Liver (tissue), 9 donors: ENCODE measurements around the gene KRTAP21-3. TPM values are rescaled to one million over a fixed set of nuclear protein-coding genes. Genes with fewer than 3 reads are reported as not detected.

ENCODE experiments used
- DNase-seq: peaks from one replicate; pipeline ENCODE4 v3.0.0-alpha.2; 2017; ENCODE audit warnings: low spot score
- H3K27ac ChIP-seq, 2 donors: one replicate each; pipeline ENCODE4 v1.7.0; 2013; ENCODE audit warnings: inconsistent platforms in 2 of 2, low read length in 2 of 2, control low read depth in 1 of 2, low read depth in 1 of 2, mild to moderate bottlenecking in 1 of 2
- H3K27me3 ChIP-seq, 4 donors: one replicate each; pipeline versions ENCODE4 v1.6.1 to v1.7.0; 2013; ENCODE audit warnings: low read length in 3 of 4, inconsistent platforms in 1 of 4, mild to moderate bottlenecking in 1 of 4, moderate library complexity in 1 of 4; ENCODE audit not compliant: control insufficient read depth in 4 of 4, insufficient read depth in 4 of 4
- H3K36me3 ChIP-seq, 4 donors: one replicate each; pipeline versions ENCODE4 v1.6.1 to v1.7.0; 2013; ENCODE audit warnings: low read length in 3 of 4, mild to moderate bottlenecking in 3 of 4, low read depth in 1 of 4, moderate library complexity in 1 of 4; ENCODE audit not compliant: control insufficient read depth in 4 of 4, insufficient read depth in 3 of 4
- H3K4me1 ChIP-seq, 4 donors: one replicate each; pipeline versions ENCODE4 v1.6.1 to v1.7.0; 2013; ENCODE audit warnings: low read length in 3 of 4, mild to moderate bottlenecking in 3 of 4, moderate library complexity in 1 of 4; ENCODE audit not compliant: control insufficient read depth in 4 of 4, insufficient read depth in 4 of 4
- H3K4me3 ChIP-seq, 3 donors: one replicate each; pipeline versions ENCODE4 v1.6.1 to v1.7.0; 2013; ENCODE audit warnings: low read length in 3 of 3, control low read depth in 1 of 3, low read depth in 1 of 3, mild to moderate bottlenecking in 1 of 3
- H3K9ac ChIP-seq, 2 donors: one replicate each; pipeline ENCODE4 v1.7.0; 2013; ENCODE audit warnings: low read length in 2 of 2, mild to moderate bottlenecking in 2 of 2, moderate library complexity in 2 of 2, control low read depth in 1 of 2, low read depth in 1 of 2
- H3K9me3 ChIP-seq, 4 donors: one replicate each; pipeline versions ENCODE4 v1.6.1 to v1.7.0; 2013; ENCODE audit warnings: low read length in 3 of 4; ENCODE audit not compliant: control insufficient read depth in 4 of 4
- CTCF ChIP-seq: fragments of 150-350 bp; IDR thresholded peaks from 2 replicates; pipeline ENCODE4 v1.5.1; 2017; ENCODE audit warnings: improper control_type of control experiment, low read depth, low read length; ENCODE audit not compliant: missing input control
- EGR1 ChIP-seq, 2 donors: IDR thresholded peaks; 2 replicates each; pipeline ENCODE4 v1.6.1; 2016 to 2018; ENCODE audit warnings: antibody characterized with exemption in 2 of 2, low read depth in 2 of 2
- FOXA1 ChIP-seq: IDR thresholded peaks from 2 replicates; pipeline ENCODE4 v1.6.1; 2016; ENCODE audit warnings: antibody characterized with exemption
- FOXA2 ChIP-seq: IDR thresholded peaks from 2 replicates; pipeline ENCODE4 v1.6.1; 2016; ENCODE audit warnings: antibody characterized with exemption
- GABPA ChIP-seq, 2 donors: IDR thresholded peaks in 1 of 2; conservative IDR thresholded peaks in 1 of 2; 2 replicates each; pipeline ENCODE4 v1.6.1; 2016; ENCODE audit warnings: antibody characterized with exemption in 2 of 2, mild to moderate bottlenecking in 1 of 2, moderate library complexity in 1 of 2
- HNF4A ChIP-seq, 2 donors: conservative IDR thresholded peaks; 2 replicates each; pipeline ENCODE4 v1.6.1; 2016; ENCODE audit warnings: antibody characterized with exemption in 2 of 2, mild to moderate bottlenecking in 2 of 2
- HNF4G ChIP-seq: IDR thresholded peaks from 2 replicates; pipeline ENCODE4 v1.6.1; 2016; ENCODE audit warnings: antibody characterized with exemption
- JUND ChIP-seq, 2 donors: IDR thresholded peaks; 2 replicates each; pipeline ENCODE4 v1.6.1; 2016; ENCODE audit warnings: antibody characterized with exemption in 2 of 2
- NR2F2 ChIP-seq: IDR thresholded peaks from 2 replicates; pipeline ENCODE4 v1.6.1; 2016; ENCODE audit warnings: antibody characterized with exemption
- RAD21 ChIP-seq, 2 donors: IDR thresholded peaks; 2 replicates each; pipeline ENCODE4 v1.6.1; 2016; ENCODE audit warnings: antibody characterized with exemption in 2 of 2, mild to moderate bottlenecking in 2 of 2
- REST ChIP-seq: IDR thresholded peaks from 2 replicates; pipeline ENCODE4 v1.6.1; 2016; ENCODE audit warnings: antibody characterized with exemption, mild to moderate bottlenecking
- RXRA ChIP-seq, 2 donors: IDR thresholded peaks; 2 replicates each; pipeline ENCODE4 v1.6.1; 2017 to 2018; ENCODE audit warnings: antibody characterized with exemption in 2 of 2, mild to moderate bottlenecking in 1 of 2
- SP1 ChIP-seq: IDR thresholded peaks from 2 replicates; pipeline ENCODE4 v1.6.1; 2018; ENCODE audit warnings: antibody characterized with exemption, mild to moderate bottlenecking
- TAF1 ChIP-seq: conservative IDR thresholded peaks from 2 replicates; pipeline ENCODE4 v1.6.1; 2016; ENCODE audit warnings: antibody characterized with exemption, mild to moderate bottlenecking
- YY1 ChIP-seq: IDR thresholded peaks from 2 replicates; pipeline ENCODE4 v1.6.1; 2016; ENCODE audit warnings: antibody characterized with exemption, mild to moderate bottlenecking
- ZBTB33 ChIP-seq: IDR thresholded peaks from 2 replicates; pipeline ENCODE4 v1.6.1; 2016; ENCODE audit warnings: antibody characterized with exemption
- WGBS: extraction: QIAGEN DNeasy Blood & Tissue Kit; methylation state at CpG from one replicate; pipeline ENCODE4 v1.1.7; 2013; 5-methylcytosine and 5-hydroxymethylcytosine counted together
- polyA plus RNA-seq, 2 donors: library from polyadenylated mRNA; stranded (reverse) in 1 of 2; unstranded in 1 of 2; fragments of 200-250 nt in 1 of 2; fragments of >200 nt in 1 of 2; fragmentation: Nextera tagmentation in 1 of 2; extraction: Ambion mirVana in 1 of 2; gene quantifications; one replicate each; pipeline versions ENCODE4 v1.2.1 to v1.2.3, GENCODE V29; 2013 to 2015
- total RNA-seq, 2 donors: library from RNA; depleted of rRNA; stranded (reverse); fragments of >200 nt; gene quantifications; one replicate each; pipeline ENCODE4 v1.2.3, GENCODE V29; 2014
- TF ChIP-seq, protein P1 (sequence below): IDR thresholded peaks from 2 replicates; pipeline ENCODE4 v1.6.1; 2016; ENCODE audit warnings: antibody characterized with exemption
- TF ChIP-seq, protein P2 (sequence below): IDR thresholded peaks from 2 replicates; pipeline ENCODE4 v1.6.1; 2016; ENCODE audit warnings: antibody characterized with exemption
- donor health status: healthy.
- donor health status: healthy.
- donor health status: healthy.
- donor health status: healthy.
- donor health status: healthy.

The KRTAP21-3 gene
- total and polyA plus RNA-seq, 4 donors = not detected

DNA sequence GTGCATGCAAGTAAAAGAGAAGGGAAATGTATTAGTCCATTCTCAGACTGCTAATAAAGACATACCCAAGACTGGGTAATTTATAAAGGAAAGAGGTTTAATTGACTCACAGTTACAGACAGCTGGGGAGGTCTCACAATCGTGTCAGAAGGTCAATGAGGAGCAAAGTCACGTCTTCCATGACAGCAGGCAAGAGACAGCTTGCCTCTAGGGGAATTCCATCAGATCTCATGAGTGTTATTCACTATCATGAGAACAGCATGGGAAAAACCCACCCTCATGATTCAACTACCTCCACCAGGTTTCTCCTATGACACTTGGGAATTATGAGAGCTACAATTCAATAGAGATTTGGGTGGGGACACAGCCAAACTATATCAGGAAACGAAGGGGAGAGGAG lies 8.1 kb downstream of the KRTAP21-3 start:
- H3K9ac ChIP-seq = no peak overlapping the region
- no peak overlapping the region for H3K4me3 ChIP-seq
- no peak for TF ChIP-seq JUND (IDR thresholded peaks at IDR 0.05)
- TF ChIP-seq SP1 = no peak
- TF ChIP-seq YY1 = no peak
- TF ChIP-seq HNF4G = no peak
- TF ChIP-seq CTCF = no peak
- no peak for TF ChIP-seq HNF4A (conservative IDR thresholded peaks at IDR 0.05)
- TF ChIP-seq FOXA1 = no peak
- no peak for TF ChIP-seq RAD21 (IDR thresholded peaks at IDR 0.05)
- TF ChIP-seq, protein P1, sequence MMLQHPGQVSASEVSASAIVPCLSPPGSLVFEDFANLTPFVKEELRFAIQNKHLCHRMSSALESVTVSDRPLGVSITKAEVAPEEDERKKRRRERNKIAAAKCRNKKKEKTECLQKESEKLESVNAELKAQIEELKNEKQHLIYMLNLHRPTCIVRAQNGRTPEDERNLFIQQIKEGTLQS = no peak
- no peak for TF ChIP-seq TAF1
- TF ChIP-seq REST = no peak
- TF ChIP-seq, protein P2, sequence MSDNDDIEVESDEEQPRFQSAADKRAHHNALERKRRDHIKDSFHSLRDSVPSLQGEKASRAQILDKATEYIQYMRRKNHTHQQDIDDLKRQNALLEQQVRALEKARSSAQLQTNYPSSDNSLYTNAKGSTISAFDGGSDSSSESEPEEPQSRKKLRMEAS = no peak
- TF ChIP-seq EGR1 (IDR thresholded peaks at IDR 0.05; ENCODE audit: low read depth in 2 of 2) = no peak
- TF ChIP-seq ZBTB33 = no peak
- WGBS = 24% methylated on average over 3 of the region's 3 CpGs
- peaks cover 0 to 2% (median 0%) of the 10 kb centered on the region in 4 donors for H3K9me3 ChIP-seq
- DNase-seq = no peak
- H3K27ac ChIP-seq = no peak overlapping the region
- H3K27me3 ChIP-seq = no peaks in the 10 kb centered on the region
- peaks cover 0 to 2% (median 0%) of the 10 kb centered on the region in 4 donors for H3K4me1 ChIP-seq
- no peaks in the 10 kb centered on the region for H3K36me3 ChIP-seq

DNA sequence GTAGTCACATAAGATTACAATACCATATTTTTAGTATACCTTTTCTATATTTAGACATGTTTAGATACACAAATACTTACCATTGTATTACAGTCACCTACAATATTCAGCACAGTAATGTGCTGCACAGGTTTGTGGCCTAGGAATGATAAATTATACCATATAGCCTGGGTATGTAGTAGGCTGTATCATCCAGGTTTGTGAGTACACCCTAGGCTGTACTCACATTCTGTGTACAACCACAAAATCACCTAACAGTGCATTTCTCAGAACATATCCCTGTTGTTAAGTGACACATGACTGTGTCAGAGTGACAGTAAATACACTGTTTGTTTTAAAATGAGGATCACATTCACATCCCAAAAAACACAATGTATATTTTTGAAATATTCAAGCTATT lies 11.2 kb downstream of the KRTAP21-3 start:
- Histone ChIP-seq H3K4me3 (no peak overlapping the region), H3K4me1 (peaks cover 0 to 2% (median 0%) of the 10 kb centered on the region in 4 donors), H3K9me3 (no peaks in the 10 kb centered on the region), H3K9ac (no peak overlapping the region), H3K27ac (no peak overlapping the region), H3K27me3 (no peaks in the 10 kb centered on the region), H3K36me3 (no peaks in the 10 kb centered on the region)
- DNase-seq = no peak
- TF ChIP-seq YY1 (no peak), RXRA (IDR thresholded peaks at IDR 0.05) (no peak), FOXA1 (no peak), HNF4A (conservative IDR thresholded peaks at IDR 0.05) (no peak), JUND (IDR thresholded peaks at IDR 0.05) (no peak), FOXA2 (no peak), GABPA (IDR thresholded peaks at IDR 0.05 in 1 of 2, conservative IDR thresholded peaks at IDR 0.05 in 1 of 2) (no peak), NR2F2 (no peak)
